22Rv1 (cell line): ENCODE measurements around the gene SYCN.
"Not testable (repeated sequence)": the region's sequence is repeated elsewhere in the genome, so short reads cannot be mapped to it uniquely, and the experiment has no call there.

Experiments used
- ZFX ChIP-seq: fragments of 450-650 bp; IDR thresholded peaks from 2 replicates; pipeline ENCODE4 v1.6.1; 2017; ENCODE audit warnings: antibody characterized with exemption, borderline replicate concordance
- TF ChIP-seq, protein P1 (sequence below): fragments of 450-650 bp; IDR thresholded peaks from 2 replicates; pipeline ENCODE4 v1.5.1; 2017; ENCODE audit warnings: mild to moderate bottlenecking

DNA sequence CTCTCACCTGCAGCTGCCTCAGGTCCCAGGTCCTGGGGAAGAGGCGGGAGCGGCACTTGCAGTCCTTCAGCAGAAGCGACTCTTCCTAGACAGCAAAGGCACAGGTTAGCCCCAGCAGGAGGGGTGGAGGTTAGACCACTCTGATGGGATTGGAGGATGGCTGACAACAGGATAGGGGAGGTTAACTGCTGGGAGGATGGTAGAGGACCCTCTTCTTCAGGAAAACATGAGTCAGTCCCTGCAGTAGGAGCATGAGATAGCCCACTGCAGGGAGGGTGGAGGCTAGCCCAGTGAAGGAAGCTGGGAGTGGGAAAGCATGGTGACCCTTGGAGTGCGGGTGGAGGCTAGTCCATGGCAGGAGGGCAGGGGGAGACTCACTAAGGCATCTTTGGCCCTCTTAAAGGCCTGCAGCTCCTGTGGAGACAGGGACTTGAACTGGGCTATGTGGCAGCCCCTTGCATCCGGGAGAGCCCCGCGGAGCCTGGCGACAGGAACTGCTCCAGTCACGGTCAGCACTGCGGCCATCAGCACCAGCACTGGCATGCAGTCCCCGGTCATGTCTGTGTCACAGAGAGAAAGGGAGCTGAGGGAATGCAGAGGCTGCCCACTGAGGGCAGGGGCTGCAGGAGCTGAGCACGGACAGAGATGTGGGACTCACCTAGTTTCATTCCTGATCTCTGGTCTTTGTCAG, 40.5 kb upstream of the SYCN start, which contains the start of gene IFNL3:
- TF ChIP-seq, protein P1, sequence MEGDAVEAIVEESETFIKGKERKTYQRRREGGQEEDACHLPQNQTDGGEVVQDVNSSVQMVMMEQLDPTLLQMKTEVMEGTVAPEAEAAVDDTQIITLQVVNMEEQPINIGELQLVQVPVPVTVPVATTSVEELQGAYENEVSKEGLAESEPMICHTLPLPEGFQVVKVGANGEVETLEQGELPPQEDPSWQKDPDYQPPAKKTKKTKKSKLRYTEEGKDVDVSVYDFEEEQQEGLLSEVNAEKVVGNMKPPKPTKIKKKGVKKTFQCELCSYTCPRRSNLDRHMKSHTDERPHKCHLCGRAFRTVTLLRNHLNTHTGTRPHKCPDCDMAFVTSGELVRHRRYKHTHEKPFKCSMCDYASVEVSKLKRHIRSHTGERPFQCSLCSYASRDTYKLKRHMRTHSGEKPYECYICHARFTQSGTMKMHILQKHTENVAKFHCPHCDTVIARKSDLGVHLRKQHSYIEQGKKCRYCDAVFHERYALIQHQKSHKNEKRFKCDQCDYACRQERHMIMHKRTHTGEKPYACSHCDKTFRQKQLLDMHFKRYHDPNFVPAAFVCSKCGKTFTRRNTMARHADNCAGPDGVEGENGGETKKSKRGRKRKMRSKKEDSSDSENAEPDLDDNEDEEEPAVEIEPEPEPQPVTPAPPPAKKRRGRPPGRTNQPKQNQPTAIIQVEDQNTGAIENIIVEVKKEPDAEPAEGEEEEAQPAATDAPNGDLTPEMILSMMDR = not testable (repeated sequence)
- TF ChIP-seq ZFX = not testable (repeated sequence)
